ENCODE data around the gene WDFY4.

The WDFY4 gene

DNA sequence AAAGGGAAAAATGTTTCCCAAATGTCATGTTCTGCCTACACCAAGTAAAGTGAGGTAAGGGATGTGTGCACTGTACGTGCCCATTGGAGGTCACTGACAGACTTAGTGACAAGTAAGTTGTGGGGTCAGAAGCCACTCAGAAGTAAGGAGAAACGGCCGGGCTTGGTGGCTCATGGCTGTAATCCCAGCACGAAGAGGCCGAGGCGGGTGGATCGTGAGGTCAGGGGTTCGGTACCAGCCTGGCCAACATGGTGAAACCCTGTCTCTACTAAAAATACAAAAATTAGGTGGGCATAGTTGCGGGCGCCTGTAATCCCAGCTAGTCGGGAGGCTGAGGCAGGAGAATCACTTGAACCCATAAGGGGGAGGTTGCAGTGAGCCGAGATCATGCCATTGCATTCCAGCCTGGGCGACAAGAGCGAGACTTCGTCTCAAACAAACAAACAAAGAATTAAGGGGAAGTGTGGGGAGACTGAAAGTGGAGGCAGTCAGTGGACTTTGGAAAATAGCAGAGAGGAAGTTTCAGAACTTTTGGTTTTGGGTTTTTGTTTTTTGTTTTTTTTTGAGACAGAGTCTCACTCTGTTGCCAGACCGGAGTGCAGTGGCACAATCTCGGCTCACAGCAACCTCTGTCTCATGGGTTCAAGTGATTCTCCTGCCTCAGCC lies 114.8 kb downstream of the WDFY4 start:
- H3K36me3 Mint-ChIP-seq (ENCODE audit: low read depth), result no peaks in the 10 kb centered on the region
- H3K4me1 Mint-ChIP-seq, result peaks cover 8% of the 10 kb centered on the region
- H3K4me3 Mint-ChIP-seq, result no peak overlapping the region
- peaks cover 10% of the 10 kb centered on the region for H3K9me3 Mint-ChIP-seq
- TF ChIP-seq, protein P1, sequence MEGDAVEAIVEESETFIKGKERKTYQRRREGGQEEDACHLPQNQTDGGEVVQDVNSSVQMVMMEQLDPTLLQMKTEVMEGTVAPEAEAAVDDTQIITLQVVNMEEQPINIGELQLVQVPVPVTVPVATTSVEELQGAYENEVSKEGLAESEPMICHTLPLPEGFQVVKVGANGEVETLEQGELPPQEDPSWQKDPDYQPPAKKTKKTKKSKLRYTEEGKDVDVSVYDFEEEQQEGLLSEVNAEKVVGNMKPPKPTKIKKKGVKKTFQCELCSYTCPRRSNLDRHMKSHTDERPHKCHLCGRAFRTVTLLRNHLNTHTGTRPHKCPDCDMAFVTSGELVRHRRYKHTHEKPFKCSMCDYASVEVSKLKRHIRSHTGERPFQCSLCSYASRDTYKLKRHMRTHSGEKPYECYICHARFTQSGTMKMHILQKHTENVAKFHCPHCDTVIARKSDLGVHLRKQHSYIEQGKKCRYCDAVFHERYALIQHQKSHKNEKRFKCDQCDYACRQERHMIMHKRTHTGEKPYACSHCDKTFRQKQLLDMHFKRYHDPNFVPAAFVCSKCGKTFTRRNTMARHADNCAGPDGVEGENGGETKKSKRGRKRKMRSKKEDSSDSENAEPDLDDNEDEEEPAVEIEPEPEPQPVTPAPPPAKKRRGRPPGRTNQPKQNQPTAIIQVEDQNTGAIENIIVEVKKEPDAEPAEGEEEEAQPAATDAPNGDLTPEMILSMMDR (IDR thresholded peaks at IDR 0.05), result no peak
- no peak overlapping the region for H3K27ac Mint-ChIP-seq
- no peak for DNase-seq
- peaks cover 13% of the 10 kb centered on the region for H3K27me3 Mint-ChIP-seq (ENCODE audit: low read depth, poor library complexity)

DNA sequence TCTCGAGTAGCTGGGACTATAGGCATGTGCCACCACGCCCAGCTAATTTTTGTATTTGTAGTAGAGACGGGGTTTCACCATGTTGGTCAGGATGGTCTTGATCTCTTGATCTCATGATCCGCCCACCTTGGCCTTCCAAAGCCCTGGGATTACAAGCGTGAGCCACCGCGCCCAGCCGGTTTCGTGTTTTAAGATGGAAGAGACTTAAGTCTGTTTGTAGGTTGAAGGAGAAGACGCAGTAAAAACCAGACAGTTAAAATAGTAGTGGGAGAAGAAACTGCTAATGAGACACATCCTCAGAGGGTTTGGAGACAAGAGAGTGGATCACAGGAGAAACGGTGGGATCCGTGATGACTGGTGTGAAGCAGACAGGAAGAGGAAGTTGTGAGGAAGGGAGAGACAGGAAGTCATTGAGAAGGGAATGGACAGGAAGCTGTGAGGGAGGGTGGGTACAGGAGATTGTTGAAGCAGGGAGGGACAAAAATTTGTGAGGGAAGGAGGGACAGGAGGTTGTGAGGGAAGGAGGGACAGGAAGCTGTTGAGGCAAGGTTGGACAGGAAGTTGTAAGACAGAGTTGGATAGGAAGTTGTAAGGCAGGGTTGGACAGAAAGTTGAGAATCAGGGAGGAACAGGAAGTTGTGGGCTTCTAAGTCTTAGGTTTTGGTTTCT lies 115.5 kb downstream of the WDFY4 start:
- DNase-seq, result no peak
- Mint-ChIP-seq H3K4me3 (no peak overlapping the region), H3K27me3 (ENCODE audit: low read depth, poor library complexity) (peaks cover 13% of the 10 kb centered on the region), H3K4me1 (peaks cover 15% of the 10 kb centered on the region), H3K27ac (peak overlapping the region; percentile 41), H3K9me3 (peaks cover 10% of the 10 kb centered on the region), H3K36me3 (ENCODE audit: low read depth) (no peaks in the 10 kb centered on the region)
- TF ChIP-seq, protein P1 (IDR thresholded peaks at IDR 0.05), result no peak

DNA sequence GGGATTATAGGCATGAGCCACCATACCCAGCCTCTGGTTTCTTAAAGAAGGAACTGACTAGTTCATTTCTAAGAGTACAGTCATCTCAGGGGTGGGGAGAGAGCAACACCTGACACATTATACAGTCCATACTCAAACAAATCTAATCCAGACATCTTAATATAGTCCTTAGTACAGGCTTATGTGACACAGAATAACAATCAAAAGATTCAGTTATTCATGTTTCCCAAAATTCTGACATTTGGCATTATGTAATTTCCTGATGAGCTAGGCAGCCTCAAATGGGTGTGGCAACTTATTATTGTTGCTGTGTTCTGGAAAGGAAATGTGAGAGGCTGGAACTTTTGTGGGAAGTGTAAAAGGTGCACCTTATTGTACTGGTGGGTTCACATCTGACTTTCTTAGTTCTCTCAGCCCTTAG lies 116.3 kb downstream of the WDFY4 start:
- H3K36me3 Mint-ChIP-seq (ENCODE audit: low read depth), result no peaks in the 10 kb centered on the region
- H3K9me3 Mint-ChIP-seq, result peaks cover 10% of the 10 kb centered on the region
- H3K27me3 Mint-ChIP-seq (ENCODE audit: low read depth, poor library complexity), result peaks cover 15% of the 10 kb centered on the region
- peaks cover 24% of the 10 kb centered on the region for H3K4me1 Mint-ChIP-seq
- TF ChIP-seq, protein P1 (IDR thresholded peaks at IDR 0.05), result no peak
- no peak overlapping the region for H3K27ac Mint-ChIP-seq
- DNase-seq, result no peak
- no peak overlapping the region for H3K4me3 Mint-ChIP-seq

DNA sequence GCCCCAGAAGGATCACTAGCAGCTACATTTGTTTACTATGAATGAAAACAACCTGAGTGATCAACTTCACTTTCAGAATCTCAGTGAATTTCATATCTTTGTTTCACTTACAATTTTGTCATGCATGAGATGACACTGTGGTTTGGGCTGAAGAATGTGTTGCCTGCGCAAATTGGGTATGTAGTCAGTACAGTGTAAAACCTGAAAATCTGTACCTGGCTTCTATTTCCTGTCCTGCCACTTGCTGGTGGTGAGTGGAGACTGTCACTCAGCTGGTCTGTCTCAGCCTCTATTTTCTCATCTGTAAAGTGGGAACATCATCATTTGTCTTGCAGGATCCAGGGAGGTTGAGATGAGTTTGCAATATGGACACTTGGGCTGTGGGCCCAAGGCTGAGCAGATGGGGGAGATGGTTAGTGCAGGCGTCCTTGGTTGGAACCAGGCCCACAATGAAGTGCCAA lies 118.0 kb downstream of the WDFY4 start:
- Mint-ChIP-seq H3K4me1 (peaks cover 34% of the 10 kb centered on the region), H3K4me3 (no peak overlapping the region), H3K9me3 (peaks cover 10% of the 10 kb centered on the region), H3K27ac (no peak overlapping the region), H3K27me3 (ENCODE audit: low read depth, poor library complexity) (peaks cover 19% of the 10 kb centered on the region), H3K36me3 (ENCODE audit: low read depth) (no peaks in the 10 kb centered on the region)
- no peak for DNase-seq
- TF ChIP-seq, protein P1 (IDR thresholded peaks at IDR 0.05), result no peak

DNA sequence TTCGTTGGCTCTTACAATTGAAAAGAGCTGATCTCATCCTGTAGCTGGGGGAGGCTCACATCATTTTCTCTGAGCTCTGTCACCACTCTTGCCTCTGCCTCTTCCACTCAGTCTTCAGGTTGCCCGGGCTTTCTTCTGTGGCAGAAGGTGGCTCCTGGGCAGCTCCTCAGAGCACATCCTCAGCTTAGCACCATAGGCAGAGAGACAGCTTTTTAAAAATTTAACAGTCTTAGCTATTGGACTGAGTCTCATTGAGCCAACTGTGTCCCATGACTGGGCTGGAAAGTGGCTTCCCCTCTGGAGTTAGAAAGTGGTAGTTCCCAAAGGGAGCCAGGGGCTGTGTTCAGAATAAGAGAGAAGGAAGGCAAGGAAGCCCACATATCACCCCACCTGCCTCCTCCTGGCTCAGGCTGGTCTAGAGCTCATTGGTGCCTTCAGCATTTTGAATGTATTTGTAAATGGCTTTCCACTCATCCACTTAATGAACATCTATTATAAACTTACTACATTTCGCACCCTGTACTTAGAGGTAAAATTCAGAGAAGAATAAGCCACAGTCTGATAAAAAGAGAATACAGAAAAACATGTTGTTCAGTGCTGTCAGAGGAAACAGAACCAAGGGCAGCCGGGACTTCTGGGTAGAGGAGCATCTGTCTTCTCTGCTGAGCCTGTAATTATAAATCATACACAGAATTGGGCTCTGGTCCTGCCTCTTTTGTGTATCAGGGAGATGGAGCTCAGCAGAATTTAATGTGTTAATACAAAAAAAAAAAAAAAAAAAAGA lies 119.3 kb downstream of the WDFY4 start:
- peaks cover 10% of the 10 kb centered on the region for H3K9me3 Mint-ChIP-seq
- peaks cover 34% of the 10 kb centered on the region for H3K4me1 Mint-ChIP-seq
- H3K27me3 Mint-ChIP-seq (ENCODE audit: low read depth, poor library complexity), result peaks cover 22% of the 10 kb centered on the region
- H3K4me3 Mint-ChIP-seq, result no peak overlapping the region
- H3K36me3 Mint-ChIP-seq (ENCODE audit: low read depth), result no peaks in the 10 kb centered on the region
- TF ChIP-seq, protein P1 (IDR thresholded peaks at IDR 0.05), result no peak
- no peak for DNase-seq
- no peak overlapping the region for H3K27ac Mint-ChIP-seq
